Sigmoid colon (tissue), 3 donors: ENCODE results near the gene FOSL1.

Source experiments
- POLR2A ChIP-seq, 2 donors: fragments of 450-650 bp; IDR thresholded peaks; one replicate each; pipeline ENCODE4 v1.6.1; 2016; ENCODE audit warnings: antibody characterized with exemption in 2 of 2, mild to moderate bottlenecking in 2 of 2, moderate library complexity in 2 of 2
- TF ChIP-seq, protein P1 (sequence below), 4 experiments: fragments of 450-650 bp in 3 of 4; fragments of 200-600 bp in 1 of 4; IDR thresholded peaks; one replicate each; pipeline ENCODE4 v1.5.1; 2016 to 2019; ENCODE audit warnings: antibody characterized with exemption in 4 of 4, mild to moderate bottlenecking in 3 of 4, moderate library complexity in 2 of 4

DNA sequence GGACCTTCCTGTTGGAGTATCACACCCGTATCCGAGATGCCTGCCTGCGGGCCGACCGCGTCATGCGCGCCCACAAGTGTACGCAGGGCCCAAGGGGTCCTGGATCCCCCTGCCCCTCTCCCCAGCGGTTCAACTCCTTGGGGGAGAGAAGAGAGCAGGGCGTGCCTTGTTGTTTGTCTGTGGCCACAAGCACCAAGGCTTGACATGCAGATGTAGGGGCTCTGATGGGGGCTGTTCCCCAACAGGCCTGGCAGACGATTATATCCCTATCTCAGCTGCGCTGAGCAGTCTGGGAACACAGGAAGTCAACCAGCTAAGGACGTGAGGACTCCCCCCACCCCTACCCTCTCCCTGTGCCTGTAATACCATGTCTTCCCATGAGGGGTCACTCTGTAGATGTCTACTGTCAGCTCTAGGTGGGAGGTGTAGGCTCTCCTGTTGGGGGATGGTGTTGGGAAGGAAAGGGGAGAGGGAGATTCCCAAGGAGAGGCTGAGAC is 49.1 kb downstream of the FOSL1 start:
- no peak for TF ChIP-seq POLR2A (IDR thresholded peaks at IDR 0.05)
- TF ChIP-seq, protein P1, sequence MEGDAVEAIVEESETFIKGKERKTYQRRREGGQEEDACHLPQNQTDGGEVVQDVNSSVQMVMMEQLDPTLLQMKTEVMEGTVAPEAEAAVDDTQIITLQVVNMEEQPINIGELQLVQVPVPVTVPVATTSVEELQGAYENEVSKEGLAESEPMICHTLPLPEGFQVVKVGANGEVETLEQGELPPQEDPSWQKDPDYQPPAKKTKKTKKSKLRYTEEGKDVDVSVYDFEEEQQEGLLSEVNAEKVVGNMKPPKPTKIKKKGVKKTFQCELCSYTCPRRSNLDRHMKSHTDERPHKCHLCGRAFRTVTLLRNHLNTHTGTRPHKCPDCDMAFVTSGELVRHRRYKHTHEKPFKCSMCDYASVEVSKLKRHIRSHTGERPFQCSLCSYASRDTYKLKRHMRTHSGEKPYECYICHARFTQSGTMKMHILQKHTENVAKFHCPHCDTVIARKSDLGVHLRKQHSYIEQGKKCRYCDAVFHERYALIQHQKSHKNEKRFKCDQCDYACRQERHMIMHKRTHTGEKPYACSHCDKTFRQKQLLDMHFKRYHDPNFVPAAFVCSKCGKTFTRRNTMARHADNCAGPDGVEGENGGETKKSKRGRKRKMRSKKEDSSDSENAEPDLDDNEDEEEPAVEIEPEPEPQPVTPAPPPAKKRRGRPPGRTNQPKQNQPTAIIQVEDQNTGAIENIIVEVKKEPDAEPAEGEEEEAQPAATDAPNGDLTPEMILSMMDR (IDR thresholded peaks at IDR 0.05): peak in 2 of 4 experiments; percentile 21 to 22
